ENCODE results near the gene LPP.

- TF ChIP-seq CTCF (IDR thresholded peaks at IDR 0.05; ENCODE audit: insufficient read depth, low read length) = no peak
- no peak for TF ChIP-seq POLR2AphosphoS5 (IDR thresholded peaks at IDR 0.05; ENCODE audit: low read depth)
- TF ChIP-seq, protein P1, sequence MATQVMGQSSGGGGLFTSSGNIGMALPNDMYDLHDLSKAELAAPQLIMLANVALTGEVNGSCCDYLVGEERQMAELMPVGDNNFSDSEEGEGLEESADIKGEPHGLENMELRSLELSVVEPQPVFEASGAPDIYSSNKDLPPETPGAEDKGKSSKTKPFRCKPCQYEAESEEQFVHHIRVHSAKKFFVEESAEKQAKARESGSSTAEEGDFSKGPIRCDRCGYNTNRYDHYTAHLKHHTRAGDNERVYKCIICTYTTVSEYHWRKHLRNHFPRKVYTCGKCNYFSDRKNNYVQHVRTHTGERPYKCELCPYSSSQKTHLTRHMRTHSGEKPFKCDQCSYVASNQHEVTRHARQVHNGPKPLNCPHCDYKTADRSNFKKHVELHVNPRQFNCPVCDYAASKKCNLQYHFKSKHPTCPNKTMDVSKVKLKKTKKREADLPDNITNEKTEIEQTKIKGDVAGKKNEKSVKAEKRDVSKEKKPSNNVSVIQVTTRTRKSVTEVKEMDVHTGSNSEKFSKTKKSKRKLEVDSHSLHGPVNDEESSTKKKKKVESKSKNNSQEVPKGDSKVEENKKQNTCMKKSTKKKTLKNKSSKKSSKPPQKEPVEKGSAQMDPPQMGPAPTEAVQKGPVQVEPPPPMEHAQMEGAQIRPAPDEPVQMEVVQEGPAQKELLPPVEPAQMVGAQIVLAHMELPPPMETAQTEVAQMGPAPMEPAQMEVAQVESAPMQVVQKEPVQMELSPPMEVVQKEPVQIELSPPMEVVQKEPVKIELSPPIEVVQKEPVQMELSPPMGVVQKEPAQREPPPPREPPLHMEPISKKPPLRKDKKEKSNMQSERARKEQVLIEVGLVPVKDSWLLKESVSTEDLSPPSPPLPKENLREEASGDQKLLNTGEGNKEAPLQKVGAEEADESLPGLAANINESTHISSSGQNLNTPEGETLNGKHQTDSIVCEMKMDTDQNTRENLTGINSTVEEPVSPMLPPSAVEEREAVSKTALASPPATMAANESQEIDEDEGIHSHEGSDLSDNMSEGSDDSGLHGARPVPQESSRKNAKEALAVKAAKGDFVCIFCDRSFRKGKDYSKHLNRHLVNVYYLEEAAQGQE (IDR thresholded peaks at IDR 0.05; ENCODE audit: insufficient replicate concordance, low read depth) = no peak
Measured at GRCh38 chr3:188664795-188665194, 510.8 kb downstream of the LPP start.
